Ovary (tissue), 9 donors: ENCODE results near the gene FAM216B. TPM values are rescaled to one million over a fixed set of nuclear protein-coding genes. Genes with fewer than 3 reads are reported as not detected.
A peak's percentile ranks its signal among the peaks of the same experiment; 100 is the strongest.

ENCODE experiments used
- DNase-seq, 5 donors: peaks; one replicate each; pipeline ENCODE4 v3.0.0-alpha.2; 2019 to 2020
- H3K27ac ChIP-seq, 2 donors: fragments of 200-600 bp; one replicate each; pipeline versions ENCODE4 v1.5.1 to v1.8.0; 2019 to 2022
- H3K27me3 ChIP-seq: fragments of 200-600 bp; one replicate; pipeline ENCODE4 v1.8.0; 2022
- H3K36me3 ChIP-seq: fragments of 200-600 bp; sonication (generic); one replicate; pipeline ENCODE4 v1.5.1; 2019
- H3K4me1 ChIP-seq: one replicate; pipeline ENCODE4 v1.8.1; 2013; ENCODE audit warnings: mild to moderate bottlenecking, moderate library complexity; ENCODE audit not compliant: insufficient read depth
- H3K4me3 ChIP-seq: fragments of 200-600 bp; sonication (generic); one replicate; pipeline ENCODE4 v1.5.1; 2017
- H3K9me3 ChIP-seq, 2 donors: fragments of 200-600 bp in 1 of 2; sonication (generic) in 1 of 2; one replicate each; pipeline versions ENCODE4 v1.5.1 to v1.8.1; 2013 to 2019; ENCODE audit warnings: mild to moderate bottlenecking in 1 of 2, moderate library complexity in 1 of 2
- EP300 ChIP-seq: sonication (generic); formaldehyde crosslinking; IDR thresholded peaks from one replicate; pipeline ENCODE4 v1.6.1; 2017; ENCODE audit warnings: antibody characterized with exemption
- POLR2A ChIP-seq: fragments of 450-650 bp; IDR thresholded peaks from one replicate; pipeline ENCODE4 v1.6.1; 2017; ENCODE audit warnings: antibody characterized with exemption, mild to moderate bottlenecking, moderate library complexity
- WGBS, 3 donors: extraction: QIAGEN DNeasy Blood & Tissue Kit in 1 of 3; methylation state at CpG; one replicate each; pipeline versions ENCODE4 v1.1.5 to v1.1.7; 2013 to 2017; 5-methylcytosine and 5-hydroxymethylcytosine counted together
- intact Hi-C, 4 donors: fragments of 100-400 bp; cut with DNase I; formaldehyde crosslinking; loops; one replicate each; pipeline versions ENCODE4 v1.11.0 to v1.15.1; 2022 to 2023
- polyA plus RNA-seq, 2 donors: library from polyadenylated mRNA; stranded (reverse); fragments of 200-250 nt in 1 of 2; fragments of 350-450 nt in 1 of 2; fragmentation: Illumina TruSeq in 1 of 2; extraction: RNeasy Lipid Tissue Mini Kit (QIAGEN cat#74804) in 1 of 2; gene quantifications; one replicate each; pipeline ENCODE4 v1.2.3, GENCODE V29; 2013 to 2014
- total RNA-seq, 7 donors: library from RNA; depleted of rRNA in 2 of 7; stranded (reverse); fragments of >200 nt in 2 of 7; fragmentation: NEBNext Ultra II Directional in 3 of 7; extraction: Animal tissue kit (Norgen Biotek cat#: 25700) in 3 of 7; gene quantifications; one replicate each; pipeline versions ENCODE4 v1.1.0 to v1.2.4, GENCODE V29; 2016 to 2023
- TF ChIP-seq, protein P1 (sequence below), 3 donors: fragments of 450-650 bp in 2 of 3; fragments of 200-600 bp in 1 of 3; IDR thresholded peaks; one replicate each; pipeline versions ENCODE4 v1.5.1 to v1.8.0; 2016 to 2022; ENCODE audit warnings: antibody characterized with exemption in 3 of 3, mild to moderate bottlenecking in 1 of 3
- donor health status: DM: no; HTN: no; CAD: no; lungs with moderate emphysema.
- donor health status: DM: no; HTN: no; CAD: no.
- donor health status: Bipolar disorder and iron deficiency.
- donor health status: DM: yes; HTN: yes; CAD: no.
- donor health status: DM: no; HTN: no; CAD: no.
- donor health status: DM: yes; HTN: yes; CAD: no.

Gene FAM216B
- total and polyA plus RNA-seq, 9 donors: 0.01 to 32.6 (median 0.79) TPM; not detected in 1

DNA sequence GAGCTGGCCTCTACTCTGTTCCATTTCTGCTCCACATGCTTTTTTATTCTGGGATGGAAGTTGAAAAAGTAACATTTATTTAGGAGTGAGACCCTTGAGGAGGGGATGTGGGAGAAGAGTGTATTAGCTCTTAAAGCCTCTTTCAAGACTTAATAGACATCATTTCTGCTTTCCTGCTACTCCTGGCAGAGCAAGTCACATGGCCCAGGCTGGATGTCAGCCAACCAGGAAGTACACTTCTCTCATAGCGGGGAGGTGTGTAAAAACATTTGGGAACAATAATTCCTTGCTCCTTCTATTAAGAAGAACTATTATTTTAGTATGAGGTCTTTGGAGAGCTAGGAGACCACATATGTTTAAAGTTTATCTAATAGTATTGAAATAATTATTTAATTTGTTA is 40.6 kb upstream of the FAM216B start:
- Histone ChIP-seq H3K27me3 (no peaks in the 10 kb centered on the region), H3K4me1 (no peaks in the 10 kb centered on the region), H3K36me3 (no peaks in the 10 kb centered on the region), H3K4me3 (no peak overlapping the region), H3K27ac (no peak overlapping the region), H3K9me3 (no peaks in the 10 kb centered on the region)
- intact Hi-C loops: no loop called here
- peak in 4 of 5 donors; percentile 30 to 60 (median 33) for DNase-seq
- 29 to 52% (median 51%) methylated on average over 1 of the region's 1 CpG for WGBS, 3 donors
- TF ChIP-seq POLR2A (no peak), EP300 (no peak)
- TF ChIP-seq, protein P1, sequence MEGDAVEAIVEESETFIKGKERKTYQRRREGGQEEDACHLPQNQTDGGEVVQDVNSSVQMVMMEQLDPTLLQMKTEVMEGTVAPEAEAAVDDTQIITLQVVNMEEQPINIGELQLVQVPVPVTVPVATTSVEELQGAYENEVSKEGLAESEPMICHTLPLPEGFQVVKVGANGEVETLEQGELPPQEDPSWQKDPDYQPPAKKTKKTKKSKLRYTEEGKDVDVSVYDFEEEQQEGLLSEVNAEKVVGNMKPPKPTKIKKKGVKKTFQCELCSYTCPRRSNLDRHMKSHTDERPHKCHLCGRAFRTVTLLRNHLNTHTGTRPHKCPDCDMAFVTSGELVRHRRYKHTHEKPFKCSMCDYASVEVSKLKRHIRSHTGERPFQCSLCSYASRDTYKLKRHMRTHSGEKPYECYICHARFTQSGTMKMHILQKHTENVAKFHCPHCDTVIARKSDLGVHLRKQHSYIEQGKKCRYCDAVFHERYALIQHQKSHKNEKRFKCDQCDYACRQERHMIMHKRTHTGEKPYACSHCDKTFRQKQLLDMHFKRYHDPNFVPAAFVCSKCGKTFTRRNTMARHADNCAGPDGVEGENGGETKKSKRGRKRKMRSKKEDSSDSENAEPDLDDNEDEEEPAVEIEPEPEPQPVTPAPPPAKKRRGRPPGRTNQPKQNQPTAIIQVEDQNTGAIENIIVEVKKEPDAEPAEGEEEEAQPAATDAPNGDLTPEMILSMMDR (IDR thresholded peaks at IDR 0.05): no peak

DNA sequence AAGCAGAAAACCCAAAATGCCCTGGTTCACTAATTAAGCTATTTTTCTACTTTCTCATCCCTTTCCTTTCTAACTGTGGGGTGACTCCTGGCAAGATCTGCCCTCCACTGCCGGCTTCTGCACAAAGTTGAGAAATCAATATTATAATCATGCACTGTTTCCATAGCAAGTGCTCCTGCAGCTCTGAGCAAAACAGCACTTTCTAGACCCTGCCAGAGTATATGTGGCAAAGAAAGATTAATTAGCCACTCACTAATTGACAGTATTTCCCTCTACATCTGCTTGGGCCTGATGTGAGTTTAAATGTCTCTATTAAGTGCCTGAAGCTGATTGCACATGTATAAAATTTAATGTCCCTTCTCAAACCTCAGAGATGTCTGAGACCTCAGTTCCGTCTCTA is 39.5 kb upstream of the FAM216B start:
- H3K27ac ChIP-seq: no peak overlapping the region
- intact Hi-C loops: no loop called here
- H3K27me3 ChIP-seq: no peaks in the 10 kb centered on the region
- TF ChIP-seq POLR2A: no peak
- TF ChIP-seq, protein P1 (IDR thresholded peaks at IDR 0.05): no peak
- TF ChIP-seq EP300: no peak
- WGBS, 3 donors: 89 to 92% (median 89%) methylated on average over 2 of the region's 2 CpGs
- H3K4me1 ChIP-seq: no peaks in the 10 kb centered on the region
- H3K36me3 ChIP-seq: no peaks in the 10 kb centered on the region
- no peaks in the 10 kb centered on the region for H3K9me3 ChIP-seq
- no peak overlapping the region for H3K4me3 ChIP-seq
- no peak for DNase-seq

DNA sequence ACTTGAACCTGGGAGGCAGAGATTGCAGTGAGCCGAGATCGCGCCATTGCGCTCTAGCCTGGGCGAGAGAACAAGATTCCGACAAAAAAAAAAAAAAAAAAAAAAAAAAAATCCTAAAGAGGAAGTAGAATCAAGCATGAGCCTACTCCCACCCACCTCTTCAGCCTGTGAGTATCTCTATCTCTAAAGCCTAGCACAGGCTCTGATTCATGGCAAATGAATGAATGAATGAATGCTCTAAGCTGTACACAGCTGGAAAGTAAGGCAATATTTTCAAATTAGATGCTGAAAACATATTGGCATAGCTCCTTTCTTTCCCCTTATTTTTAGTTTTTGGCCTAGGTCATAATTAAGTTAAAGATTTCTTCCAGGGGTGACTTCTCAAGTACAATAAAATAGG is 35.7 kb upstream of the FAM216B start:
- DNase-seq: no peak
- H3K27me3 ChIP-seq: no peaks in the 10 kb centered on the region
- no peak overlapping the region for H3K4me3 ChIP-seq
- H3K27ac ChIP-seq: no peak overlapping the region
- intact Hi-C loops: no loop called here
- H3K4me1 ChIP-seq: peaks cover 2% of the 10 kb centered on the region
- 78 to 95% (median 86%) methylated on average over 6 of the region's 6 CpGs for WGBS, 3 donors
- H3K9me3 ChIP-seq: no peaks in the 10 kb centered on the region
- TF ChIP-seq POLR2A (no peak), EP300 (no peak)
- TF ChIP-seq, protein P1 (IDR thresholded peaks at IDR 0.05): no peak
- H3K36me3 ChIP-seq: no peaks in the 10 kb centered on the region

DNA sequence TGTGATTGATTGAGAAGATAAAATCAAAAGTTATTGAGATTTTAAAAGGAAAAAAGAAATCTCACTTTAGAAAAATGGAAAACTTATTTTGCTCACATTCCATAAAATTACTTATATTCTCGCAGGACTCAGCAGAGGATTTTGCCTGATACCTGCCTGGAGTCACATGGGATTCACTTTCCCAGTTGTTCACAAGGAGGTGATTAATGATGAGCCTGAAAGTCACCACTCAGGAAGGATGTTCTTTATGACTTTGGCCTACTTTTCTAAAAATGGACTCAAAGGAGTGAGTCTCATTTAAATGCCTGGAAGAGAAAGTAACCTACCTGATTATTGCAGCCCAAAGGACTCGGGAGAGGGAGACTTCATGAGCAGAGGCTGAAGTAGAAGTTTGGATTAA is 34.5 kb upstream of the FAM216B start:
- WGBS, 3 donors: 69 to 73% (median 69%) methylated on average over 2 of the region's 2 CpGs
- H3K27me3 ChIP-seq: no peaks in the 10 kb centered on the region
- intact Hi-C loops: no loop called here
- no peak for TF ChIP-seq EP300
- no peak for TF ChIP-seq POLR2A
- TF ChIP-seq, protein P1 (IDR thresholded peaks at IDR 0.05): no peak
- no peak for DNase-seq
- no peaks in the 10 kb centered on the region for H3K36me3 ChIP-seq
- no peak overlapping the region for H3K4me3 ChIP-seq
- H3K27ac ChIP-seq: no peak overlapping the region
- H3K4me1 ChIP-seq: peaks cover 5% of the 10 kb centered on the region
- H3K9me3 ChIP-seq: no peaks in the 10 kb centered on the region
